WTC11 (cell line): ENCODE measurements around the gene SPOCD1. TPM values are rescaled to one million over a fixed set of nuclear protein-coding genes. Genes with fewer than 3 reads are reported as not detected.

Source experiments
- ATAC-seq: fragments of 200-7000 bp; cut with Tn5 transposase; 2 replicates; pipeline ENCODE4 v1.10.0; 2021; ENCODE audit warnings: mild to moderate bottlenecking, moderate library complexity
- CTCF ChIA-PET: fragments of 300-600 bp; sonication (Branson Sonifier 250); formaldehyde crosslinking; loops from one replicate; lab custom pipeline; 2021; ENCODE audit warnings: antibody characterized with exemption; lab: Charles Lee
- POLR2A ChIA-PET: fragments of 350-600 bp; sonication (Branson Sonifier 250); formaldehyde crosslinking; loops from one replicate; lab custom pipeline; 2021; ENCODE audit warnings: antibody characterized with exemption; lab: Charles Lee
- DNase-seq: peaks from one replicate; pipeline ENCODE4 v3.0.0; 2021; ENCODE audit warnings: low spot score
- H3K27ac Mint-ChIP-seq: 2 replicates; pipeline ENCODE4 v1.8.0; 2021; ENCODE audit warnings: mixed read lengths
- H3K27me3 Mint-ChIP-seq: 2 replicates; pipeline ENCODE4 v1.8.0; 2021; ENCODE audit warnings: low read depth, mild to moderate bottlenecking, moderate library complexity, mixed read lengths
- H3K36me3 Mint-ChIP-seq: 2 replicates; pipeline ENCODE4 v1.8.0; 2021; ENCODE audit warnings: mixed read lengths
- H3K4me1 Mint-ChIP-seq: 2 replicates; pipeline ENCODE4 v1.8.0; 2022; ENCODE audit warnings: mixed read lengths
- H3K4me3 Mint-ChIP-seq: 2 replicates; pipeline ENCODE4 v1.8.0; 2021; ENCODE audit warnings: mild to moderate bottlenecking, moderate library complexity, mixed read lengths
- H3K9me3 Mint-ChIP-seq: 2 replicates; pipeline ENCODE4 v1.8.0; 2021; ENCODE audit warnings: mixed read lengths
- AR ChIP-seq: fragments of 250-450 bp; sonication (Bioruptor Pico); IDR thresholded peaks from 2 replicates; pipeline ENCODE4 v1.9.0; 2021; ENCODE audit warnings: mild to moderate bottlenecking
- ATF2 ChIP-seq: sonication (generic); formaldehyde crosslinking; IDR thresholded peaks from 2 replicates; pipeline ENCODE4 v1.8.1; 2022; ENCODE audit warnings: low read depth, missing genetic modification reagents, borderline replicate concordance
- CTCF ChIP-seq: fragments of 200-600 bp; IDR thresholded peaks from 2 replicates; pipeline ENCODE4 v1.8.0; 2022; ENCODE audit warnings: antibody characterized with exemption
- ELF4 ChIP-seq: sonication (generic); formaldehyde crosslinking; IDR thresholded peaks from 2 replicates; pipeline ENCODE4 v1.8.1; 2022; ENCODE audit warnings: low read depth, mild to moderate bottlenecking, moderate library complexity, missing genetic modification reagents
- ESRRA ChIP-seq: sonication (generic); formaldehyde crosslinking; IDR thresholded peaks from 2 replicates; pipeline ENCODE4 v1.8.1; 2022; ENCODE audit warnings: mild to moderate bottlenecking, missing genetic modification reagents, borderline replicate concordance
- ETV6 ChIP-seq: sonication (generic); formaldehyde crosslinking; IDR thresholded peaks from 2 replicates; pipeline ENCODE4 v1.8.1; 2022; ENCODE audit warnings: mild to moderate bottlenecking, missing genetic modification reagents
- FOXJ3 ChIP-seq: sonication (generic); formaldehyde crosslinking; IDR thresholded peaks from 2 replicates; pipeline ENCODE4 v1.9.0; 2021; ENCODE audit warnings: missing genetic modification reagents, mild to moderate bottlenecking, borderline replicate concordance
- MXD4 ChIP-seq: fragments of 250-450 bp; sonication (Bioruptor Pico); IDR thresholded peaks from 2 replicates; pipeline ENCODE4 v1.8.0; 2021; ENCODE audit warnings: mild to moderate bottlenecking, moderate library complexity, borderline replicate concordance
- RELA ChIP-seq: sonication (generic); formaldehyde crosslinking; IDR thresholded peaks from 2 replicates; pipeline ENCODE4 v1.8.1; 2022; ENCODE audit warnings: missing genetic modification reagents, mild to moderate bottlenecking, borderline replicate concordance
- SMAD4 ChIP-seq: sonication (generic); formaldehyde crosslinking; IDR thresholded peaks from 2 replicates; pipeline ENCODE4 v1.8.0; 2022; ENCODE audit warnings: mild to moderate bottlenecking, missing genetic modification reagents
- SP1 ChIP-seq: sonication (generic); formaldehyde crosslinking; conservative IDR thresholded peaks from 2 replicates; pipeline ENCODE4 v1.8.1; 2022; ENCODE audit warnings: missing genetic modification reagents
- TEAD4 ChIP-seq: sonication (generic); formaldehyde crosslinking; IDR thresholded peaks from 2 replicates; pipeline ENCODE4 v1.8.0; 2022; ENCODE audit warnings: mild to moderate bottlenecking, missing genetic modification reagents
- ZBTB43 ChIP-seq: sonication (generic); formaldehyde crosslinking; IDR thresholded peaks from 2 replicates; pipeline ENCODE4 v1.8.1; 2023; ENCODE audit warnings: mild to moderate bottlenecking, missing genetic modification reagents
- ZNF416 ChIP-seq: fragments of 250-450 bp; sonication (Bioruptor Pico); IDR thresholded peaks from 2 replicates; pipeline ENCODE4 v1.9.0; 2021; ENCODE audit warnings: mild to moderate bottlenecking, inconsistent platforms
- ZNF532 ChIP-seq: fragments of 250-450 bp; sonication (Bioruptor Pico); IDR thresholded peaks from 2 replicates; pipeline ENCODE4 v1.9.0; 2021; ENCODE audit warnings: mild to moderate bottlenecking, borderline replicate concordance
- total RNA-seq: library from RNA; stranded (reverse); gene quantifications from 3 replicates; pipeline ENCODE4 v1.2.3, GENCODE V29; 2021

Gene SPOCD1
- total RNA-seq, 1 experiment from 2014 or later, result 3.0 TPM

- POLR2A ChIA-PET, result no interaction called here
- no peak for DNase-seq
- no peak for ATAC-seq
These were observed 27.7 kb upstream of the SPOCD1 start for GRCh38 chr1:31843506-31843905.

More at GRCh38 chr1:31843506-31843905, 27.7 kb upstream of the SPOCD1 start:
- no peaks in the 10 kb centered on the region for H3K4me1 Mint-ChIP-seq
- no peak overlapping the region for H3K27ac Mint-ChIP-seq
- H3K36me3 Mint-ChIP-seq, result no peaks in the 10 kb centered on the region
- no peak for TF ChIP-seq MXD4 (CRISPR knock-in tag)
- TF ChIP-seq ATF2 (CRISPR knock-in tag), result no peak
- no peak for TF ChIP-seq RELA (CRISPR knock-in tag)
- no peak for TF ChIP-seq SP1 (CRISPR knock-in tag)
- no peak for TF ChIP-seq TEAD4 (CRISPR knock-in tag)
- TF ChIP-seq SMAD4 (CRISPR knock-in tag), result no peak
- TF ChIP-seq AR (CRISPR knock-in tag), result no peak
- no peak for TF ChIP-seq ZNF532 (CRISPR knock-in tag)
- no peak for TF ChIP-seq ZNF416 (CRISPR knock-in tag)
- TF ChIP-seq ELF4, result no peak
- no peak for TF ChIP-seq ESRRA (CRISPR knock-in tag)
- TF ChIP-seq CTCF, result no peak
- TF ChIP-seq ETV6 (CRISPR knock-in tag), result no peak
- no peak for TF ChIP-seq ZBTB43 (CRISPR knock-in tag)
- TF ChIP-seq FOXJ3 (CRISPR knock-in tag), result no peak
- no peaks in the 10 kb centered on the region; the same call in 1 of the 2 replicates for H3K27me3 Mint-ChIP-seq
- CTCF ChIA-PET, result interaction anchor here (0.6 to 2.1 kb wide), 6 partner anchors 28 to 799 kb away, joined by 3 to 9 read pairs (median 6); partner anchors contain the start of genes PTP4A2 and SPOCD1
- peaks cover 4% of the 10 kb centered on the region for H3K9me3 Mint-ChIP-seq
- H3K4me3 Mint-ChIP-seq, result no peak overlapping the region
